ENCODE measurements around the gene RPN1.
"Not testable (repeated sequence)": the region's sequence is repeated elsewhere in the genome, so short reads cannot be mapped to it uniquely, and the experiment has no call there.

Gene RPN1

DNA sequence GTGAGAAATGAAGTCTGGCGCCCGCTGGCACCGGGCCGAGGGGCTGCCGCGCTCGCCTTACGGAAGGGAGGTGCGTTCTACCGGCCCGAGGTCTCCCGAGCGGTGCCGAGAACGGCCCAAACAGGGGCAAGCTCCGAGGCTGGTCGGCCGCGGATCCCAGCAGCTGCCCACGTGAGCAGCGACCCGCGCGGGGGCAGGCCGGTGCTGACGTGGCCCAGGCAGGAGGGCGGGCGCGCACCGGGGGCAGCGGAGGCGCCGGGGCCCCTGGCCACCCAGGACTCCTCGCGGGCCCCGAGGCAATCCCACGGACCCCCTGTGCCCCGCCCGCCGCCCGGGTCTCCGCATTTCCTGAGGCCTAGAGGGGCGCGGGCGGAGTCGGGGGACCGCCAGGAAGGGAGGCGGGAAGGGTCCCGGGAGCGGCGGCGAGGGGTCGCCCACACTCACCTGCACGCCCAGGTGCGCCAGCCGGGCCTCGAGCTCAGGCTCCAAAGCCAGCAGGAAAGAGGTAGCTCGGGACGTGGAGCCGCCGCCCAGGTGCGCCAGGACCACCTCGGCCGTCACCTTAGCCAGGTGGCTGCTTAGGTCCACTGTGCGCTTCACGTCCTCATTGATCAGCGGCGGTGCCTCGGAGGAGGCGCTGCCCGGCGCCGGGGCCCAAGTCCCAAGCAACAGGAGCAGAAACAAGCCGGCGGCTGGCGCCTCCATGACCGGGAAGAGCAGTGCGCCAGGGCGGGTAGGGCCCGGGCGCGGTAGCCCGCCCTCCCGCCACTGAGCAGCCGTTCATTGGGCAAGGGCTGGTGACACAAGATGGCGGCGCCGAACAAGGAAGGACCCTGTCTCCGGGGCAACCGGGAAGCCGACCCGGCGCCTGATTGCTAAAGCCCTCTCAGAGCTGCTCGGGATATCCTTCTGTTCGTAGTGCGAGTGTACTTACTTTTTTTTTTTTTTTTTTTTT lies at the start of gene RPN1:
TSS of gene RPN1 (minus strand) at position 723 of the 955 bp plus-strand sequence. CDS start at position 705, 18 bp downstream.
- peak; percentile 82 for DNase-seq

DNA sequence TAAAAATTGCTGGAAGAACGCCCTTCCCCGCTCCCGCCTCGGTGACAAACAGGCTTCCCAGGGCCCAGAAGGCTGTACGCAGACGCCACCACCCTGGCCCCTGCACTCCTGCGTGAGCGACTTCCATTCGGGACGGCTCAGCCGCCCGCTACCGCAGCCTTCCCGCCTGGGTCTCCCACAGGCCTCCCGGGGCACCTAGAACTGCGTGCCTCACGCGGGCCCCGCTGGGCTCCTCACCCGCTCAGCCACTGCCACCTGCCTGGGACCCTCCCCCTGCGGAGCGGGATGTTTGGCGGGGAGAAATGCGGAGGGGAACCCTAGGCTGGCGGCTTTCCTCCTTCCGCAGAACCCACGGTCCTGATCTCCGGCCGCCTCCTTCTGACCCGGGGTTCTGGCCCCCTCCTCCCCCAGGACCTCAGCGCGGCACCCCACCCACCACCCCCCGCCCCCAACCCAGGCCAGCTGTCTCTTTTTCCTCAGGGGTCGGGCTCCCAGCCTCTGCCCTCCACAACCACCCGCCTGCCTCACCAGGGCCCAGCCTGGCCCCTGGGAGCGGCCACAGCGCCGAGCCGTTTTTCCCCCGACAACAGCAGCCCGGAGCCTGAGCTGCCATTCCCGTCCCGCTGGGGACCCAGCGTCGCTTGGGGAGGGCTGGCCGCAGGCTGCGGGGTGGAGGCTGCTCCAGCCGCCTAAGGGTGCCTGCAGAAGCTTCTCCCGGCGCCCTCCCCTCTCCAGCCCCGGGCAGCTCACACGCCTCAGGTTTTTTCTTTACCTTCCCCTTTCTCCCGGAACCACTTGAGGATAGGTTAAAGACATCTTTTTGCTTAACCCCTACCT lies 47.8 kb upstream of the RPN1 start:
- no peak for DNase-seq

DNA sequence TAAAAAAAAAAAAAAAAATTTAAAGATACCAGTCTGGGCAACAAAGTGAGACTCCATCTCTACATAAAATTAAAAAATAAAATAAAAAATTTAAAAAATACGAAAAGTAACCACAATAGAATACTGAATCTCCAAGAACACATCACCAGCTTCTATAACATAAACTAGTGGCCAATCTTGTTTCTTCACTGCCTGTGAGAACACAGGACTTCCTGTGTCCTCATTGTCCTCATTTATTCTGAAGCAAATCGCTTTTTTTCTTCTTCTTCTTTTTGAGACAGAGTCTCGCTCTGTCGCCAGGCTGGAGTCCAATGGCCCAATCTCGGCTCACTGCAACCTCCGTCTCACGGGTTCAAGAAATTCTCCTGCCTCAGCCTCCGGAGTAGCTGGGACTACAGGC lies 46.7 kb upstream of the RPN1 start:
- no peak for DNase-seq

DNA sequence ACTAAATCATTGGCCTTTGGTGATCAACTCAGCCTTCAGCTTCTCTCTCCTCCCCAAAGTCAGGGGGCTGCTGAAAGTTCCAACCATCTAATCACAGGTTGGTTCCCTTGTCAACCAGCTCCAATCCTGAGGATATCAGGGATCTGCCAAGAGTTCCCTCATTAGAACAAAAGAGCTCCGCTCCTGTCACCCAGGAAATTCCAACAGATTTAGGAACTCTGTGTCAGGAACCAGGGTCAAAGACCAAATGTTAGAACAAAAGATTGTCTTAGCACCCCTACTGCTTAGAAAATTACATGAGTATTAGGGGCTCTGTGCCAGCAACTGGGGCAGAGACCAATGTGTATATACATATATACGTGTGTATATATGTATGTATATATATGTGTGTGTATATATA lies 43.1 kb upstream of the RPN1 start:
- DNase-seq: no peak

DNA sequence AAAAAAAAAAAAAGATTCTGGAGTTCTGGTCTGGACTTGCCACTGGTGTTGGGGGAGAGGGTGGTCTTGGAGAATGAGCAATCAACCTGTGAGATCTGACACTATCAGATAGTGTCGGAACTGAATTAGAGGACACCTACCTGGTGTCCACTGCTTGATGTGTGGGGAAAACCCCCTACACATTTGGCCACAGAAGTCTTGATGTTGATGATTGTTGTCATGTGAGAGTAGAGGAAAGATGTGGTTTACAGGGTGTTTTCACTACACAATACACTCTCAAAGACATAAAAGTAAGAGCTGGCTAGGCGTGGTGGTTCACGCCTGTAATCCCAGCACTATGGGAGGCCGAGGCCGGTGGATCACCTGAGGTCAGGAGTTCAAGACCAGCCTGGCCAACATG lies 38.4 kb upstream of the RPN1 start:
- DNase-seq: no peak

DNA sequence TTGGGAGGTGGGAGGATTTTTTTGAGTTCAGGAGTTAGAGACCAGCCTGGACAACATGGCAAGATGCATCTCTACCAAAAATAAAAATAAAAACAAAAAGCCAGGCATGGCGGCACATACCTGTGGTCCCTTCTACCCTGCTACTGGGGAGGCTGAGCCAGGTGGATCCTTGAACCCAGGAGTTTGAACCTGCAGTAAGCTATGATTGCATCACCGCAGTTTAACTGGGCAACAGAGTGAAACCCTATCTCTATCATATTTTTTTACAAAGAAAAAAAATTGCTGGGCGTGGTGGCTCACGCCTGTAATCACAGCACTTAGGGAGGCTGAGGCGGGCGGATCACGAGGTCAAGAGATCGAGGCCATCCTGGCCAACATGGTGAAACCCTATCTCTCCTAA lies 35.8 kb upstream of the RPN1 start:
- DNase-seq: no peak

DNA sequence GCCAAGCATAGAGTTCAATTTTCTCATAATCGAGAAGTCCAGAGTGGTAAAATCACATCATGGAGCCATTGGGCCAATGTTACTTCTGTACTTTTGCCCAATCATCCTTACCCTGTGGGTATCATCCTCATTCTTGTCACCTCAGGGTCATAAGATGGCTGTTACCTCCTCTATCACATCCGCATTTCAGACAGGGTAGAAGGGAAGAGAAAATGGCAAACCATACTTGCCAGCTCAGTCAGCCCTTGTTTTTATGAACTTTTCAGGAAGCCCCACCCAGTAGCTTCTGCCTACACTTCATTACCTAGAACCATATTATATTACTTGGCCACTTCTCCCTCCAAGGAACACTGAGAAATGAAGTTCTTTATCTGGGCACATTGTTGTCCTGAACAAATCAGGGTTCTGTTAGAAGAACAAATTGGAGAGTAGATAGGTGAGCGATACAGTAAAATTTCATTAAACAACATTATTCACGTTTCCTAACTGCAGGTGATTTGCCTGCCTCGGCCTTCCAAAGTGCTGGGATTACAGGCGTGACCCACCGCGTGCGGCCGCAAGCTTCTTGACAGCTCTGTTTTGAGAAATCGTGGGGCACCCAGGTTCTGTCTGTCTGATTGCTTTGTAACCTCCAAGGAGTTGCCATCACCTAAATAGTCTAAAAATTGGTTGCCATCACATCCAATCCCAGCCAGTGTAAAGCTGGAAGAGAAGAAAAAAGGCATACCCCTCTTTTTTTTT lies 34.5 kb upstream of the RPN1 start:
- no peak for DNase-seq

DNA sequence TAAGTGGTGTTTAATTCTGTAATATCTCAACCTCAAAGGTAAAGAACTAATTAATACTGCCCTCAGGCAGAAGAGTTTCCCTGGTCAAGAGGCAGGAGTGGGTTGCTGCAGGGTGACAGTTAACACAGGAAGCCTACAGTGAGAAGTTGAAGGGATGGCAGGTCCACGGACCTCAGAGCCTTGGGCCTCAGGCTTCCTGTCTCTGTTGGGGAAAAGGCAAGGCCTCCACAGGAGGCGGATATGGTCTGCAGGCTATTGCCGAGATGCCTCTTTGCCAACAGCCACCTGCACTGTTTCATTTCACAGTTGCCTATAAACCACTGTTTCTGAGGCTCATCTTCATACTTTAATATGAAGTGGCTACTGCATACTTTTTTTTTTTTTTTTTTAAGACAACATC lies 33.3 kb upstream of the RPN1 start:
- no peak for DNase-seq

DNA sequence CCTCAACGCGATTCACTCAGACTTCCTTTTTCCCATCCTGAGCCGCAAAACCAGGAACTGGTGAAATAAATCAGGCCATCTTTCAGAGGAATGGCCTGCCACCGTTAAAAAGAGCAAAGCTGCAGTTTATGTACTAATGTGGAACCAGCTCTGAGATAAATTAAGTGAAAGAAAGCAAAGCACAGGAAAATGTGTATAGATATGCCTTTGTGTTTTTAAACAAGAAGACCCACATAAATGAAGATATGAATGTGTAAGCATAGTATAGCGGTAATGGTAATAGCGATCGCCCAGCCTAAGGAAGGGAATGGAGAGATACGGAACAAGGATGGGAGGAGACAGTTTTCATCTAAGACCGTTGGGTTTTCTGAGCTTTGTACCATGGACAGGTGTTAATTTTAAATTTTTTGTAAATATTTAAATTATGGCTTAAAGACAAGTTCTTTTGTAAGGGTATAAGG lies 30.8 kb upstream of the RPN1 start:
- DNase-seq: peak; percentile 35

DNA sequence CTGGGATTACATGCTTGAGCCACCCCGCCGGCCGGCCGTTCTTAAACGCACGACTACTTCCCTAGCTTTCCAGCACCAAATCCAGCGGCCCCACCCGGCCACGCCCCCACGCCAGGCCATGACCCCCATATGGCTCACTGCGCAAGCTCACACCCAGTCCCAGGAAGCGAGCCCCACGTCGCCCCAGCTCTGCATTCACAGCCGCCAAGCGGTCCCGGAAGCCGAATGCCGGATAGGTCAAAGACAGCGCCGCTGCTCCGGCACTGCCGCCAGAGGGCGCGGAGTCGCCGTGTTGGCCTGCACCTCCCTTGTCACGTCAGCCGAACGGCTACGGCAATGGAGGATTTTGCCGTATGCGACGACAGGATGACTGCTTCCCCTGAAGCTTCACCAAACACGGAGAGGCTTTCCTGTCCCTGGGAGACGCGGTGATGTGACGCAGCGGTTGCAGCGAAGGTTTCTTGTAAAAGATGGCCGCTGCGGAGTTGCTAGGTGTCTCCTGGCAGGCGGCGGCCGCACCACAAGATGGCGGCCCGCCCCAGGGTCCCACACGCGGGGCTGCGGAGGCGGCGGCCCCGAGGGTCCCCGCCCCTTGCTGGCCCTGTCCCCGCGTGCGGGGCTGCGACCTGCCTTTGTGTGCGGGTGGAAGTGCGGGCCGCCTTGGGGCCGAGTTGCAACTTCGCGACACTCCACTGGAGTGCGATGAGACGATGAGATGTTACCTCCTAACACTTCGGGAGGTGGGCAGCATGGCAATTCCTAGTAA lies 30.2 kb upstream of the RPN1 start:
- peak; percentile 75 for DNase-seq

DNA sequence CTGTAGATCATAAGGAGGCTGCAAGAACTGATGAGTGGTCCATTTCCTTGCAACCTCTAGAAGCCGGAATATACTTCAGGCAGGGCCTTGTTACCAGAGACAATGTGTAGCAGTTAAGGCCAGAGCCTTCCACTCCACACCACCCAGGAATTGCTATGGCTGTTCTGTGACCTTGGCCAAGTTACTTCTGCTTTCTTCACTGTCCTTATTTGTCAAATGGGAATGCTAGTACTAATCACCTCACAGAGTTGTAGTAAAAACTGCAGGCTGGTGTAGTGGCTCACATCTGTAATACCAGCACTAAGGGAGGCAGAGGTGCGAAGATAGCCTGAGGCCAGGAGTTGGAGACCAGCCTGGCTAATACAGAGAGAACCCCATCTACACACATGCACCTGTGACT lies 28.7 kb upstream of the RPN1 start:
- DNase-seq: no peak

DNA sequence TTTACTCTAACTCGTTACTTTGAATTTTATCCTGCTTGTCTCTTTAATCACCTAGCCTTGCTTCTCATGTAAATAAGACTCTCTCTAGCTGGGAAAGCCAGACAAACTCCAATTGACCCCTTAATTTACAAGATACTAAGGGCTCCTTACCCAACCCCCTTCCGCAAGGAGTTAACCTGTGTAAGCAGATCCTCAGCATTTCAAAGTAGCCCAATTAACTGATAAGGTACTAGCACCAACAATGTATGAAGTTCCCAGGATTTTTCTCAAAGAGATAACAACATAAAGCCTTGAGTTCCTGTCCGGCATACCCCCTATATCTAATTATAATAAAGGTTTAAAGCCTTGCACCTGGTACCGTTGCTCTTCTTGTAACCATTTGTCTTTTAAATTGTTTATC lies 25.2 kb upstream of the RPN1 start:
- DNase-seq: not testable (repeated sequence)

DNA sequence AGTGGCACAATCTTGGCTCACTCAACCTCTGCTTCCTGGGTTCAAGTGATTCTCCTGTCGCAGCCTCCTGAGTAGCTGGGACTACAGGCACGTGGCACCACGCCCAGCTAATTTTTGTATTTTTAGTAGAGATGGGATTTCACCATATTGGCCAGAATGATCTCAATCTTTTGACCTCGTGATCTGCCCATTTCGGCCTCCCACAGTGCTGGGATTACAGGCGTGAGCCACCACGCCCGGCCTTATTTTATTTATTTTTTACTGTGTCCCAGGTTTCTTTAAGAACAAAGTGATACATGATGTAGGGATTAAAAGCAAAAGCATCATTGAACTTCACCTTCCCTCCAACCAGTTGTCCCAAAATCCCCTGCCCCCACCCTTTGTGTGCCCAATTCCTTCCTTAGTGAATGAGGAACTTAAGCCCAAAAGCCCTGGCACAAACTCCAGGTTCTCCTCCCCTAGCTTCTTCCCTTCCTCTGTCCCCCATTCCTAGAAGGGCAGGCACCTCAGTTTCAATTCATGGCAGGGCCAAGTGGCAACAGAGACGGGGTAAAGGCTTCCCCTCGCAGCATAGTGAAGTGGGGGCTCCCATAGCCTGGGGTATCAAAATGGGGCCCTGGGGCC lies 23.7 kb upstream of the RPN1 start:
- DNase-seq: no peak

DNA sequence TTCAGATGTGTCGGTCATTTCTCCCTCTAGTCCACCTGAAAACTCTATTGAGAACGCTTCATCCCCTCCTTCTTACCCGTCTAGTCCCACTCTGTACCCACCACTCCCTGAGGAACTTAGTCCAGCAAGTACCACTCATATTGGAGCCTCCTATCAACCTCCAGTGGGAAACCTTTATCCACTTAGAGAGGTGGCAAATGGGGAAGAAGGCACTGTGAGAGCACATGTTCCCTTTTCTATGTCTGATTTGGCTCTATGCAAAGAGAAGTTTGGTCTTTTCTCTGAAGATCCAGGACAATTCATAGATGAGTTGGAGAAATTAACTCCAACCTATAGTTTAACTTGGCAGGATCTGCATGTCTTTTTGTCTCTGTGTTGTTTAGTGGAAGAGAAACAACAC lies 17.0 kb upstream of the RPN1 start:
- no peak for DNase-seq

DNA sequence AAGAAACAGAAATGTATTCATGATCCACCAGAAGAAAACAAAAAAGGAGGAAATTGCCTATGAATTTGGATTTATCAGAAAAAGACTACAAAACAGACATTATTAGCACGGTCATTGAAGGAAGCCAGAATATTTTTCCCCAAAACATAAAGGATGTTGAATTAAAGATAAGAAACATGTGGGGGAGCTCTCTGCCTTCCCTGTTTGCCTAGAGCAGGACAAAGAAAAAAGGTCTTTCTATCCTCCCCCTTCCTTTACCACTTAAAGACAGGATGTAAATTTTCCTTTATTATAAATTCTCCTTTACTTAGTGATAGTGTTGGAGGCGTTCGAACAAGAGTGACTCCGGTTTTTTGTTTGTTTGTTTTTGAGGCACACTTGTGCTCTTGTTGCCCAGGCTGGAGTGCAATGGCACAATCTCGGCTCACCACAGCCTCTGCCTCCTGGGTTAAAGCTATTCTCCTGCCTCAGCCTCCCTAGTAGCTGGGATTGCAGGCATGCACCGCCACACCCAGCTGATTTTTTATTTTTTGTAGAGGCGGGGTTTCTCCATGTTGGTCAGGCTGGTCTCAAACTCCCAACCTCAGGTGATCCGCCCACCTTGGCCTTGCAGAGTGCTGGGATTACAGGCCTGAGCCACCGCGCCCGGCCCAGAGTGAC lies 14.9 kb upstream of the RPN1 start:
- no peak for DNase-seq

DNA sequence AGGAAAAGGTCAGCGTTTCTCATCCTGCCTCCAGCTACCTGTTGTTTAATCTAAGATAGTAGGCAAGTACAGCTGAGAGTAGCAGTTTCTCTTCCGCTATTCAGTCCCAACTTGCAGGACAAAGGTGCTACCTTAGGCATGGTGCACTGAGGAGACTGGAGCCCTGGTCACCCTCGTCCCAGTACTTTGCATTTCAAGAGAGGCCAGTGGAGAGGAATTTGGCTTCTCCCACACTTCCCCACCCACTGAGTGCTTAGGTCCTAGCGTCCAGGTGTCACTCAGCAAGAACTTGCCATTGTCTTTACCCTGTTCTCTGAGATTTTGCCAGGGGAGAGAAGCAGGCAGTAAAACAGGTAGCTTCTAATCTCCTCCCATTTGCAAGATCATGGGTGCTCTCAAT lies 12.5 kb upstream of the RPN1 start:
- DNase-seq: no peak

DNA sequence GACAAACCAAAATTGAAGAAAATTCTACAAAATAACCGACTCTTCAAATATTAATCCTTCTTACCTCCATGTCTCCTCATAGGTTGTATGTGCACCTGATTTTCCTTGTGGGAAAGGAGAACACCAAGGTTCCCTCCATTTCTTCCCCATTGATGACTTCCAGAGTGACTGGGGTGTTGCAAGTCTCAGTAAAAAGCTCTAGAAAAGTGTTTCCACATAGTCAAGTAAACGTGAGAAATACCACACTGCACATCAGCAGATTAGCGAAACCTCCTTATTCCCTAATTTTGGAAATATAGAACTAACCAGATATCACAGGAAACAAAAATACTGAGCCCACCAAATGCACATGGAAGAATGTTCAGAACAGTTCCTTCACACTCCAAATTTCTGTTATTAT lies 4.9 kb upstream of the RPN1 start:
- DNase-seq: no peak

DNA sequence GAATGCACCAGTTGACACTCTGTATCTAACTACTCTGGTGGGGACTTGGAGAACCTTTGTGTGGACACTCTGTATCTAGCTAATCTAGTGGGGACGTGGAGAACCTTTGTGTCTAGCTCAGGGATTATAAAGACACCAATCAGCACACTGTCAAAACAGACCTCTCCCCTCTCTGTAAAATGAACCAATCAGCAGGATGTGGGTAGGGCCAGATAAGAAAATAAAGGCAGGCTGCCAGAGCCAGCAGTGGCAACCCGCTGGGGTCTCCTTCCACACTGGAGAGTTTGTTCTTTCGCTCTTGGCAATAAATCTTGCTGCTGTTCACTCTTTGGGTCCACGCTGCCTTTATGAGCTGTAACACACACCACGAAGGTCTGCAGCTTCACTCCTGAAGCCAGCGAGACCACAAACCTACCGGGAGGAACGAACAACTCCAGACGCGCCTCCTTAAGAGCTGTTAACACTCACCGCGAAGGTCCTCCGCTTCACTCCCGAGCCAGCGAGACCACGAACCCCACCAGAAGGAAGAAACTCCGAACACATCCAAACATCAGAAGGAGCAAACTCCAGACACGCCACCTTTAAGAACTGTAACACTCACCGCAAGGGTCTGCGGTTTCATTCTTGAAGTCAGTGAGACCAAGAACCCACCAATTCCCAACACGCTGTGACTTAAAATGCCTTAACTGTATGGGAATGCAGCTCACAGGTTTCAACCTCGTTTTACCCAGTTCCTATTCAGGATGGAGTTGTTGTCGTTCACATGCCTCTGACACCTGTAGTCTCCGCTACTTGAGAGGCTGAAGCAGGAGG lies 3.6 kb upstream of the RPN1 start:
- DNase-seq: not testable (repeated sequence)

DNA sequence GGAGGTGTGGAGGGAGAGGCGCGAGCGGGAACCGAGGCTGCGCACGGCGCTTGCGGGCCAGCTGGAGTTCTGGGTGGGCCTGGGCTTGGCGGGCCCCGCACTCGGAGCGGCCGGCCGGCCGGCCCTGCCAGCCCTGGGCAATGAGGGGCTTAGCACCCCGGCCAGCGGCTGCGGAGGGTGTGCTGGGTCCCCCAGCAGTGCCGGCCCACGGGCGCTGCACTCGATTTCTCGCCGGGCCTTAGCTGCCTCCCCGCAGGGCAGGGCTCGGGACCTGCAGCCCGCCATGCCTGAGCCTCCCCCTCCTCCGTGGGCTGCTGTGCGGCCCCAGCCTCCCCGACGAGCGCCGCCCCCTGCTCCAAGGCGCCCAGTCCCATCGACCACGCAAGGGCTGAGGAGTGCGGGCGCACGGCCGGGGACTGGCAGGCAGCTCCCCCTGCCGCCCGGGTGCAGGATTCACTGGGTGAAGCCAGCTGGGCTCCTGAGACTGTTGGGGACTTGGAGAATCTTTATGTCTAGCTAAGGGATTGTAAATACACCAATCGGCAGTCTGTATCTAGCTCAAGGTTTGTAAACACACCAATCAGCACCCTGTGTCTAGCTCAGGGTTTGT lies 2.9 kb upstream of the RPN1 start:
- DNase-seq: not testable (repeated sequence)
